Testis (tissue), 3 donors: ENCODE data around the gene GAB2. TPM values are rescaled to one million over a fixed set of nuclear protein-coding genes. Genes with fewer than 3 reads are reported as not detected.

Source experiments
- DNase-seq: peaks from one replicate; pipeline ENCODE4 v3.0.0-alpha.2; 2019
- H3K27ac ChIP-seq, 2 donors: fragments of 200-600 bp; sonication (generic); one replicate each; pipeline ENCODE4 v1.5.1; 2019
- H3K27me3 ChIP-seq: fragments of 200-600 bp; sonication (generic); one replicate; pipeline ENCODE4 v1.5.1; 2019
- H3K36me3 ChIP-seq: fragments of 200-600 bp; sonication (generic); one replicate; pipeline ENCODE4 v1.5.1; 2017; ENCODE audit warnings: low read depth; ENCODE audit errors: missing control alignments
- H3K4me1 ChIP-seq: fragments of 200-600 bp; sonication (generic); one replicate; pipeline ENCODE4 v1.5.1; 2019
- H3K4me3 ChIP-seq, 2 donors: fragments of 200-600 bp; sonication (generic); one replicate each; pipeline ENCODE4 v1.5.1; 2017 to 2019
- H3K9me3 ChIP-seq: fragments of 200-600 bp; sonication (generic); one replicate; pipeline ENCODE4 v1.5.1; 2017
- CTCF ChIP-seq, 3 experiments: fragments of 450-650 bp in 2 of 3; fragments of 200-600 bp in 1 of 3; sonication (generic) in 1 of 3; IDR thresholded peaks; one replicate each; pipeline ENCODE4 v1.5.1; 2016 to 2019; ENCODE audit warnings: antibody characterized with exemption in 3 of 3, mild to moderate bottlenecking in 2 of 3, moderate library complexity in 1 of 3
- POLR2A ChIP-seq: fragments of 450-650 bp; IDR thresholded peaks from one replicate; pipeline ENCODE4 v1.6.1; 2017; ENCODE audit warnings: antibody characterized with exemption, mild to moderate bottlenecking, moderate library complexity
- WGBS, 2 donors: methylation state at CpG; one replicate each; pipeline ENCODE4 v1.1.5; 2018; 5-methylcytosine and 5-hydroxymethylcytosine counted together
- intact Hi-C: fragments of 100-400 bp; cut with DNase I; formaldehyde crosslinking; loops from one replicate; pipeline ENCODE4 v1.15.1; 2023; ENCODE audit warnings: low total_unique reads
- polyA plus RNA-seq: library from polyadenylated mRNA; stranded (reverse); fragments of 350-450 nt; fragmentation: Illumina TruSeq; extraction: RNeasy Lipid Tissue Mini Kit (QIAGEN cat#74804); gene quantifications from one replicate; pipeline ENCODE4 v1.2.3, GENCODE V29; 2014; ENCODE audit warnings: low read depth, low replicate concordance; ENCODE audit not compliant: insufficient read depth
- total RNA-seq, 2 donors: library from RNA; depleted of rRNA; stranded (reverse); fragments of >200 nt; gene quantifications; one replicate each; pipeline ENCODE4 v1.2.3, GENCODE V29; 2016

The GAB2 gene
- total and polyA plus RNA-seq, 3 donors from 2014 or later = 9.2 to 14.3 (median 10.9) TPM

GRCh38 chr11:78460471-78460870, 42.9 kb upstream of the GAB2 start:
- intact Hi-C loops = no loop called here
- Histone ChIP-seq H3K9me3 (no peaks in the 10 kb centered on the region), H3K4me1 (no peaks in the 10 kb centered on the region), H3K36me3 (no peaks in the 10 kb centered on the region), H3K27me3 (no peaks in the 10 kb centered on the region), H3K27ac (no peak overlapping the region), H3K4me3 (no peak overlapping the region)
- DNase-seq = no peak
- no peak for TF ChIP-seq CTCF (IDR thresholded peaks at IDR 0.05)
- TF ChIP-seq POLR2A = no peak
- 91 to 97% methylated on average over 1 of the region's 1 CpG for WGBS, 2 donors

- Histone ChIP-seq H3K27me3 (no peaks in the 10 kb centered on the region), H3K9me3 (no peaks in the 10 kb centered on the region), H3K27ac (no peak overlapping the region), H3K4me1 (no peaks in the 10 kb centered on the region), H3K36me3 (no peaks in the 10 kb centered on the region), H3K4me3 (no peak overlapping the region)
- WGBS, 2 donors = 90 to 93% methylated on average over 4 of the region's 4 CpGs
- intact Hi-C loops = no loop called here
- no peak for TF ChIP-seq CTCF (IDR thresholded peaks at IDR 0.05)
- DNase-seq = no peak
Measured at GRCh38 chr11:78459738-78460137, 42.1 kb upstream of the GAB2 start.

- Histone ChIP-seq H3K36me3 (no peaks in the 10 kb centered on the region), H3K27me3 (no peaks in the 10 kb centered on the region), H3K27ac (no peak overlapping the region), H3K9me3 (no peaks in the 10 kb centered on the region), H3K4me1 (no peaks in the 10 kb centered on the region), H3K4me3 (no peak overlapping the region)
- TF ChIP-seq POLR2A (no peak), CTCF (IDR thresholded peaks at IDR 0.05) (no peak)
- intact Hi-C loops = no loop called here
- 75 to 88% methylated on average over 2 of the region's 2 CpGs for WGBS, 2 donors
- DNase-seq = no peak
Measured at GRCh38 chr11:78457448-78457847, 39.8 kb upstream of the GAB2 start.

- 85 to 94% methylated on average over 2 of the region's 2 CpGs for WGBS, 2 donors
- intact Hi-C loops = no loop called here
Measured at GRCh38 chr11:78453140-78453935, 35.7 kb upstream of the GAB2 start.

More at GRCh38 chr11:78453140-78453935, 35.7 kb upstream of the GAB2 start:
- no peaks in the 10 kb centered on the region for H3K27me3 ChIP-seq
- no peaks in the 10 kb centered on the region for H3K4me1 ChIP-seq
- no peaks in the 10 kb centered on the region for H3K9me3 ChIP-seq
- TF ChIP-seq POLR2A (no peak), CTCF (IDR thresholded peaks at IDR 0.05) (no peak)
- no peaks in the 10 kb centered on the region for H3K36me3 ChIP-seq
- no peak for DNase-seq
- no peak overlapping the region for H3K4me3 ChIP-seq
- H3K27ac ChIP-seq = no peak overlapping the region
